Hematopoietic multipotent progenitor cell treated with erythropoietin and hydrocortisone succinate and interleukin-3 and kit ligand, for 6 days (in vitro differentiated cells): ENCODE results near the gene PCBP1.
"Not testable (repeated sequence)": the region's sequence is repeated elsewhere in the genome, so short reads cannot be mapped to it uniquely, and the experiment has no call there.

ENCODE experiments used
- DNase-seq: peaks from one replicate; pipeline ENCODE4 v3.0.0-alpha.2; 2015

PCBP1 gene

DNA sequence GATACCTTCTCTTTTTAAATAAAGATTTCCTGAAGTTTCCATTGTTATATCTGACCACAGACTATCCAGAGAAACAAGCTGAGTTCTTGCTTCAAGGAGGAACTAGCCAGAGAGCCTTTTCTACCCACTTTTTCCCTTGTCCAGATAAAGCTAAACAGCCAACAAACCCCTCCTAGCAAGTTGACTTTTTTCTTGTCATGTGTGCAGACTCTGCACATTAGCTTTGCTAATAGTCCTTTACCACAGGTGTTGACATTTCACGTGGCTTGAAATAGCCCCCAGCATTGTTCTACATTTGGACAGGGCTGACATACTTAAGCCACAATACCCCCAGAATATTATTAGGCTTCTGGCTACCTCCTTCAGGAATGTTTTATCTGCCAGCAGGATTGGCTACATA lies 40.7 kb downstream of the PCBP1 start:
- DNase-seq: peak; percentile 58

- peak; percentile 62 for DNase-seq
Measured at GRCh38 chr2:70131344-70132143, 44.3 kb downstream of the PCBP1 start.

GRCh38 chr2:70132244-70133126 lies 45.2 kb downstream of the PCBP1 start:
- peak; percentile 76 for DNase-seq

- no peak for DNase-seq
Measured at GRCh38 chr2:70133127-70133452, 45.8 kb downstream of the PCBP1 start.

- DNase-seq: peak; percentile 42
Measured at GRCh38 chr2:70133491-70134322, 46.4 kb downstream of the PCBP1 start.

- DNase-seq: not testable (repeated sequence)
Measured at GRCh38 chr2:70134323-70134983, 47.2 kb downstream of the PCBP1 start.
